Measurements from ENCODE around the gene TRAF3IP1.

DNA sequence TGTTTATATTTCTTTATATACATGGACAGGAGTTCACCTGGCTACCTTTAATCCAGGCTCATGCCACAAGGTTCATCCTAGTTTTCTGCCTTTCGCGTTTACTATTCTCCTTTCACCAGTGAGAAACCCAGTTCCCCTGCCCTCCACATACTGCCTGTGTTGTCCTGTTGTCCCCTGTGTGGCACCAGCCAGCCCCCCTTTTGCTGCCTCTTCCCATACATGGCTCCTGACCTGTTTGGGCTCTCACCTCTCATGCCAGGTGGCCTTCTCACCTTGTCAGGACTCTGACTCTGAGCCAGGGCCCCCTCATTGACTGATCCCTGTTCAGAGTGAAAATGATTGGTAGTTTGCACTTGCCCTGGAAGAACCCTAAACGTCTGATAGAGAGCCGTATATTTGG is 120.0 kb downstream of the TRAF3IP1 start:
- TF ChIP-seq POLR2A (IDR thresholded peaks at IDR 0.05), result no peak
- TF ChIP-seq, protein P1, sequence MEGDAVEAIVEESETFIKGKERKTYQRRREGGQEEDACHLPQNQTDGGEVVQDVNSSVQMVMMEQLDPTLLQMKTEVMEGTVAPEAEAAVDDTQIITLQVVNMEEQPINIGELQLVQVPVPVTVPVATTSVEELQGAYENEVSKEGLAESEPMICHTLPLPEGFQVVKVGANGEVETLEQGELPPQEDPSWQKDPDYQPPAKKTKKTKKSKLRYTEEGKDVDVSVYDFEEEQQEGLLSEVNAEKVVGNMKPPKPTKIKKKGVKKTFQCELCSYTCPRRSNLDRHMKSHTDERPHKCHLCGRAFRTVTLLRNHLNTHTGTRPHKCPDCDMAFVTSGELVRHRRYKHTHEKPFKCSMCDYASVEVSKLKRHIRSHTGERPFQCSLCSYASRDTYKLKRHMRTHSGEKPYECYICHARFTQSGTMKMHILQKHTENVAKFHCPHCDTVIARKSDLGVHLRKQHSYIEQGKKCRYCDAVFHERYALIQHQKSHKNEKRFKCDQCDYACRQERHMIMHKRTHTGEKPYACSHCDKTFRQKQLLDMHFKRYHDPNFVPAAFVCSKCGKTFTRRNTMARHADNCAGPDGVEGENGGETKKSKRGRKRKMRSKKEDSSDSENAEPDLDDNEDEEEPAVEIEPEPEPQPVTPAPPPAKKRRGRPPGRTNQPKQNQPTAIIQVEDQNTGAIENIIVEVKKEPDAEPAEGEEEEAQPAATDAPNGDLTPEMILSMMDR (IDR thresholded peaks at IDR 0.05), result no peak
